Tibial artery (tissue), 4 donors: ENCODE data around the gene HPGD.

Experiments used
- DNase-seq, 2 donors: peaks; one replicate each; pipeline ENCODE4 v3.0.0-alpha.2; 2019
- H3K27ac ChIP-seq, 2 donors: fragments of 200-600 bp; sonication (generic) in 1 of 2; 1 replicate in 1 of 2; 2 replicates in 1 of 2; pipeline ENCODE4 v1.5.1; 2018 to 2019; ENCODE audit warnings: mild to moderate bottlenecking in 1 of 2
- H3K27me3 ChIP-seq, 2 donors: fragments of 200-600 bp; sonication (generic) in 1 of 2; one replicate each; pipeline versions ENCODE4 v1.5.1 to v1.6.0; 2016 to 2019
- H3K36me3 ChIP-seq, 3 donors: fragments of 200-600 bp; sonication (generic) in 2 of 3; one replicate each; pipeline ENCODE4 v1.5.1; 2016 to 2019; ENCODE audit warnings: mild to moderate bottlenecking in 2 of 3
- H3K4me1 ChIP-seq, 4 donors: fragments of 200-600 bp; sonication (generic) in 2 of 4; 1 replicate in 3 of 4; 2 replicates in 1 of 4; pipeline ENCODE4 v1.5.1; 2016 to 2019
- H3K4me3 ChIP-seq, 2 donors: fragments of 200-600 bp; sonication (generic) in 1 of 2; 1 replicate in 1 of 2; 2 replicates in 1 of 2; pipeline ENCODE4 v1.5.1; 2018 to 2019; ENCODE audit warnings: mild to moderate bottlenecking in 2 of 2
- H3K9me3 ChIP-seq, 3 donors: fragments of 200-600 bp; sonication (generic) in 1 of 3; one replicate each; pipeline ENCODE4 v1.5.1; 2016 to 2019
- CTCF ChIP-seq, 2 experiments: fragments of 200-600 bp in 1 of 2; fragments of 450-650 bp in 1 of 2; IDR thresholded peaks; one replicate each; pipeline ENCODE4 v1.5.1; 2017 to 2019; ENCODE audit warnings: antibody characterized with exemption in 2 of 2, mild to moderate bottlenecking in 1 of 2, moderate library complexity in 1 of 2
- intact Hi-C: fragments of 100-400 bp; cut with DNase I; formaldehyde crosslinking; loops from one replicate; pipeline ENCODE4 v1.15.0; 2023; ENCODE audit warnings: low total_unique reads

Gene HPGD

GRCh38 chr4:174461466-174462106 is 60.7 kb downstream of the HPGD start:
- TF ChIP-seq CTCF (IDR thresholded peaks at IDR 0.05): no peak
- intact Hi-C loops: no loop called here
- peaks cover 0 to 27% (median 2%) of the 10 kb centered on the region in 4 donors for H3K4me1 ChIP-seq
- H3K9me3 ChIP-seq: no peaks in the 10 kb centered on the region
- no peaks in the 10 kb centered on the region for H3K27me3 ChIP-seq
- H3K27ac ChIP-seq: no peak overlapping the region
- no peaks in the 10 kb centered on the region for H3K36me3 ChIP-seq
- H3K4me3 ChIP-seq: no peak overlapping the region
- no peak for DNase-seq

GRCh38 chr4:174460684-174461083 is 61.6 kb downstream of the HPGD start:
- H3K36me3 ChIP-seq: no peaks in the 10 kb centered on the region
- H3K27me3 ChIP-seq: no peaks in the 10 kb centered on the region
- intact Hi-C loops: no loop called here
- no peak overlapping the region for H3K27ac ChIP-seq
- H3K9me3 ChIP-seq: no peaks in the 10 kb centered on the region
- no peak for TF ChIP-seq CTCF (IDR thresholded peaks at IDR 0.05)
- H3K4me3 ChIP-seq: no peak overlapping the region
- DNase-seq: no peak
- peaks cover 0 to 33% (median 2%) of the 10 kb centered on the region in 4 donors for H3K4me1 ChIP-seq

- Histone ChIP-seq H3K4me3 (no peak overlapping the region), H3K27me3 (no peaks in the 10 kb centered on the region), H3K4me1 (peaks cover 0 to 33% (median 2%) of the 10 kb centered on the region in 4 donors), H3K36me3 (no peaks in the 10 kb centered on the region), H3K27ac (peak overlapping the region; percentile 22 to 46), H3K9me3 (no peaks in the 10 kb centered on the region)
- no peak for TF ChIP-seq CTCF (IDR thresholded peaks at IDR 0.05)
- no peak for DNase-seq
- intact Hi-C loops: no loop called here
These were observed 64.8 kb downstream of the HPGD start for GRCh38 chr4:174457468-174457867.

GRCh38 chr4:174454815-174455473 is 67.3 kb downstream of the HPGD start:
- intact Hi-C loops: no loop called here
- H3K36me3 ChIP-seq: no peaks in the 10 kb centered on the region
- H3K4me3 ChIP-seq: no peak overlapping the region
- no peak overlapping the region for H3K27ac ChIP-seq
- TF ChIP-seq CTCF (IDR thresholded peaks at IDR 0.05): no peak
- H3K9me3 ChIP-seq: no peaks in the 10 kb centered on the region
- no peak for DNase-seq
- H3K4me1 ChIP-seq: peaks cover 0 to 44% (median 5%) of the 10 kb centered on the region in 4 donors
- no peaks in the 10 kb centered on the region for H3K27me3 ChIP-seq

- DNase-seq: no peak
- intact Hi-C loops: no loop called here
- H3K36me3 ChIP-seq: no peaks in the 10 kb centered on the region
- H3K27me3 ChIP-seq: no peaks in the 10 kb centered on the region
- no peak overlapping the region for H3K4me3 ChIP-seq
- no peaks in the 10 kb centered on the region for H3K9me3 ChIP-seq
- H3K27ac ChIP-seq: no peak overlapping the region
- H3K4me1 ChIP-seq: peaks cover 0 to 47% (median 10%) of the 10 kb centered on the region in 4 donors
- no peak for TF ChIP-seq CTCF (IDR thresholded peaks at IDR 0.05)
These were observed 70.5 kb downstream of the HPGD start for GRCh38 chr4:174451718-174452296.
